Measurements from ENCODE around the gene E2F6.

E2F6 gene

GRCh38 chr2:11454824-11455223, 11.1 kb downstream of the E2F6 start:
- no peak for DNase-seq

- DNase-seq, result no peak
These were observed 15.2 kb downstream of the E2F6 start for GRCh38 chr2:11450791-11451190.

GRCh38 chr2:11446733-11447248, 19.2 kb downstream of the E2F6 start:
- DNase-seq, result peak; percentile 64 to 68 (median 67)

- no peak for DNase-seq
These were observed 21.2 kb downstream of the E2F6 start for GRCh38 chr2:11444737-11445136.

GRCh38 chr2:11438555-11439080, 27.3 kb downstream of the E2F6 start:
- no peak for DNase-seq

GRCh38 chr2:11437602-11438001, 28.4 kb downstream of the E2F6 start:
- DNase-seq, result no peak

GRCh38 chr2:11435036-11435435, 30.9 kb downstream of the E2F6 start:
- no peak for DNase-seq

- no peak for DNase-seq
These were observed 31.5 kb downstream of the E2F6 start for GRCh38 chr2:11434443-11434842.

GRCh38 chr2:11433822-11434221, 32.1 kb downstream of the E2F6 start:
- peak; percentile 77 to 88 (median 84) for DNase-seq

- no peak for DNase-seq
These were observed 35.2 kb downstream of the E2F6 start for GRCh38 chr2:11430729-11431128.

GRCh38 chr2:11427224-11427623, 38.7 kb downstream of the E2F6 start:
- no peak for DNase-seq

GRCh38 chr2:11422901-11423435, 43.0 kb downstream of the E2F6 start:
- DNase-seq, result no peak

GRCh38 chr2:11422491-11422865, 43.5 kb downstream of the E2F6 start:
- DNase-seq, result no peak

GRCh38 chr2:11421863-11422490, 44.0 kb downstream of the E2F6 start:
- no peak for DNase-seq

- DNase-seq, result no peak
These were observed 45.3 kb downstream of the E2F6 start for GRCh38 chr2:11420671-11421070.

- no peak for DNase-seq
These were observed 45.8 kb downstream of the E2F6 start for GRCh38 chr2:11420190-11420589.

- no peak for DNase-seq
These were observed 46.2 kb downstream of the E2F6 start for GRCh38 chr2:11419781-11420180.

- DNase-seq, result peak; percentile 39 to 49 (median 42)
These were observed 47.9 kb downstream of the E2F6 start for GRCh38 chr2:11417946-11418585.

- no peak for DNase-seq
These were observed 49.0 kb downstream of the E2F6 start for GRCh38 chr2:11416931-11417330.

GRCh38 chr2:11416186-11416585, 49.8 kb downstream of the E2F6 start:
- no peak for DNase-seq

GRCh38 chr2:11414372-11415124, 51.4 kb downstream of the E2F6 start:
- no peak for DNase-seq

- no peak for DNase-seq
These were observed 53.5 kb downstream of the E2F6 start for GRCh38 chr2:11412449-11412810.

GRCh38 chr2:11411768-11412448, 54.1 kb downstream of the E2F6 start:
- peak; percentile 54 to 66 (median 63) for DNase-seq
